Hematopoietic multipotent progenitor cell treated with erythropoietin and hydrocortisone succinate and interleukin-3 and kit ligand, for 8 days (in vitro differentiated cells): Measurements from ENCODE around the gene COPS7B.

Experiments
- DNase-seq: peaks from one replicate; pipeline ENCODE4 v3.0.0-alpha.2; 2015

The COPS7B gene

DNA sequence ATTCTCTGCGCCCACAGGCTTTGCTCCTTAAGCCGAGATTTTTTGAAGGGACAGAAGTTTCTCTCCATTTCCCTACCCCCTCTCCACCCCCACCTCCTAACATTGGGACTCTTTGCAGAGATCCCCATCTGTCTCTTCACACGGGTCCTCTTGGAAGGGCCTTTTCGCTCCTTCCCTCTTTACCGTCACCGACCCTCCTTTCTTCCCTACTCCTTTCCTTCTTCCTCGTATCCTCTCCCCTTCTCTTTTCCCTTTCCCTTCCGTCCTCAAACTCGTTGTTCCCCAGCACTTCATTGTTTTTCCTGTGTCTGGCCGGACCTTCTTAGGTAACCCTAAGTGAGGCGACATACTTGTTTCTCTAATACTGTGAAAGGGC, 660 bp downstream of the COPS7B start:
- DNase-seq = no peak

DNA sequence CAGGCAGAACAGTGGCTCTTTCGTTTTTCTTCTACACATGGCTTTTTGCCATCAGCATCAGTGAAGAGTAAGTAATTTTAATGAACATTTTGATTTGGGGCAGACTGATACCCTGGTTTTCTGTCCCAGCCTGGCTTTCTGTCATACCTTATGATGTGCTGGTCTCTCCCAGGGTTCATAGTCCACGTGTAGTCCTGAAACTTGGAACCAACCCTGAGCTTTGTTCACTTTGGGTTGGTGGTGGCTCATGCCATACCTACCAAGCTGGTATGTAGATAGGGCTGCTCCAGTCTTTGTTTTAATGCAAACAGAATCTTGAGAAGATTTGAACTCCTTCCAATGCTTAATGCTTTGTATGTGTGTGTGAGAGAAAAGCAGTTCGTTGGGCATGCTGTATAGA, 4.9 kb downstream of the COPS7B start:
- no peak for DNase-seq

DNA sequence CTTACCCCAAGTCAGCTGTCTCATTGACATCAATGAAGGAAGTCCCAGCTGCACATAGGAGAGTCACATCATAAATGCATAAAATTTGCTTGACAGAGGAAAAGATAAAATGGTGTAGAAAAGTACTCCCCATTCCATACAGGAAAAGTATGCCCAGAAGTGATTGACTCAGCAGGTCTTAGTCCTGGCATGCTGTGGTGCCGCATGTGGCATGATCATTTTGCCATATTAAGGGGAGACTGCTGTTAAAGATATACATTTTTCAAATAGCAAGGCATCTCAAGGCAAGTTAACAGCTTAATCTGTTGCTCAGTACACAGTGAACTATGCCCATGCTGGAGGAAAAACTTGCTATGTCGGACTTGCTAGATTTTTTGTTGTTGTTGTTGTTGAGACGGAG, 8.1 kb downstream of the COPS7B start:
- no peak for DNase-seq

DNA sequence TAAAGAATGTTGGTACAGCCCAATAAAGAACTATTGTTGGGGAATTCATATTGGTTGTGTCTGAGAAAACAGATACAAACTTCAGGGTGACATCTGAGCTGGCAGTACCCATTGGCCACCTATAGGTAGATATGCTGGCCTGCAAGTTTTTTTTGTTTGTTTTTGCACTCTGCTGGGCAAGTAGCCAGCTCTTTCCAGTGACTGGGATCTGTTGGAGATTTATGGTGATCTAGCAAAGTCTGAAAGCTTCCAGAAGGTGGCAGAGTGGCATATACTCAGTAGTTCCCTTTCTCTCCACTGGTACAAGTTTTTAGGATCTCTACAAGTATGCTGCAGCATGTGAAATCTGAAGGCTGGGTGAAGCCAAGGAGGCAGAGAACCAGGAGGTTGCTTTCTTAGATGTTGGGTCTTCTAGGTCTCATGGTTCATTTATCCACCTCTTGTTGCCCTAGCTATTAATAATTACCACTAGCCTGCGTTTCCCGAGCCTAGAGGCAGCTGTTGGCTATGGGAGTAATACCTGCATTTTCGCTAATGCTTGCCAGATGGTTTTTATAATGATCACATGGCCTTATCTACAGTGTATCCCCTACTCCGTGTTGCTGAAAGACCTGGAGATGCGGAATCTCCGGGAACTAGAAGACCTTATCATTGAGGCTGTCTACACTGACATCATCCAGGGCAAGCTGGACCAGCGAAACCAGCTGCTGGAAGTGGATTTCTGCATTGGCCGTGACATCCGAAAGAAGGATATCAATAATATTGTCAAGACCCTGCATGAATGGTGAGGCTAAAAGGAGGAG, 9.5 kb downstream of the COPS7B start:
- peak; percentile 64 for DNase-seq

DNA sequence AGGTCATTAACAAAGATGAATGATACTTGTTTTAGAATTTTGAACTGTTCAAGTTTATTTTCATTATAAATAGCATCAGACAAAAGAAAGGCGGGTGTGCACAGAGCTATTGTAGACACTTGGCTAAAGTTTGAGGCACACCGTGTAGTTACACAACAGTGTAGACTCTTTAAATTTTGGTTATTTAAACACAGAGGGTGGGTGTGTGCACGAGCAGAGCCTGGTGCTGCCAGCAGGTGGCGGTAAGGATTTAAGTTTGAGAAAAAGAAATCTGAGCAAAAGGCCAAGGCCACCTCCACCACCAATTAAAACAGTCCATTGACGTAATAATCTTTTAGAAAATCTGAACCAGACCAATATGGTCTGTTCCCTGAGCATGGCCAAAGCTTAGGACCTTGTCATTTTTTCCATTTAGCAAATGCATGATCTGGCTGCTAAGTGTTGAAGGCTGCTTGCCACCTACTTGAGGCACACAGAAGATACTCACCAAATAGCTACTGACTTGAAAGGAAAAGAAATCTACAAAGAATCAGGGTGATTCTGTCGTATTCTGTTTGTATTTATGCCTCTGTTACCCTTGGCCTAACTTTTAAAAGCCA, 14.3 kb downstream of the COPS7B start:
- DNase-seq = peak; percentile 44

DNA sequence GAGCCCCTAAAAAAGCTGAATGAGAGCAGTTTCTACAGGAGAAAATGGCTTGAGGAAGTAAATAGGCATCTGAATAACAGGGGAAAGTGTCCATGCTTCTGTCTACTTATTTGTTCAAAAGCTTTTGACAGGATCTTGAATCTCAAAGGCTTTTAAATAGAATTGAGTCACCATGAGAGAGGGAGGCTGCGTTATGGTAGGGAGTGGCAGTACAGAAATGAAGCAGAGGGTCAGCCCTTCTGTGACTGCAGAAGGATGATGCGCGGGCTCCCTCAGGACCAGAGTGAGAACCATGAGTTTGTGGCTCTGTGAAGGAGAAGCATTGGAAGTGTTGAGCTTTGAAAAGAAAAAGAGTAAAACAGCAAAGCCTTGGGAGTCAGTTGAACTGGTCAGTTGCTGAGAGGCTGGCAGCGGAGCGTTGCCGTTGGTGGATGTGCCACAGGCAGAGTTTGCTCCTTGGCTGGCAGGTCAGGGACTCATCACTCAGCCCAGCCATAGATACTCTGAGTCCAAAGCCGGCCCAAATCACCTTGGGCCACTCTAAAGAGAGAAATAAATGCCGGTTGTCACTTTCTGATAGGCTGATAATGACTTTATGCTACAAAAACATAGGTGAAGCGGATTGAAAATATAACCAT, 17.4 kb downstream of the COPS7B start:
- DNase-seq = no peak

DNA sequence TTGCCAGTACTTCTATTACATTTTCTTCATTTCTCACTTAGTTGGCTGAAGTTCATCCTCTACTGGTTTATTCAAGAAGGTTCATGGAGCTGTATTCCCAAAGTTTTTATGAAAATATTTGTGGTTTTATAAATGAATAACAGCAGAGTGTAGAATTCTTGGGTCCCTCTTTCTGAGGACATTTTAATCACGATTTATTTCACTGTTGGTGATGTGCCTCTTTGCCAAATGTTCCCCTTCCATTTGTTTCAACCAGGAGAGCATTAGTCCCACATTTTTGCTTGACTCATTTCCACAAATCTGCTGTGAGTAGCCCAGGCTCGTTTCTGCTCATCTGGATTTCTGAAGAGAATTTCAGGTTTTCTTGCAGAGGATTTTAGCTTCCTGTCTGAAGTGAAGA, 20.8 kb downstream of the COPS7B start:
- DNase-seq = no peak

DNA sequence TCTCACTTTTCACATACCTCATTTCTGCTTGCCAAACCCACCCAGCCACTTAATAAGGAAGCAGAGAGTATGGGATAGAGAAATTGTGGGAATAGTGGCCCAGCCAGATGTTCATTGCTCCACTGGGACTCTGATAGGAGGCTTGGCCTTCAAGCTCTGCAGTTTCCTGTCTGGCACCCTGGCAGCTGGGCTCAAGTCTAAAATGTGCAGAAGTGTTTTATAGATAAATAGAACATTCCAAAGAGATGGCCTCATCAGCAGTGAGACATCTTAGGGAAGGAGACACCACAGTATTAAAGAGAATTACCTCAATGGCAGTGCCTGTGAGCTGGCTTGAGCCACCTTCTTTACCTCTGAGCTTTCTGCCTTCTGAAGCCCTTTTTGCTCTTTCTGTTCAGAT, 24.7 kb downstream of the COPS7B start:
- no peak for DNase-seq

DNA sequence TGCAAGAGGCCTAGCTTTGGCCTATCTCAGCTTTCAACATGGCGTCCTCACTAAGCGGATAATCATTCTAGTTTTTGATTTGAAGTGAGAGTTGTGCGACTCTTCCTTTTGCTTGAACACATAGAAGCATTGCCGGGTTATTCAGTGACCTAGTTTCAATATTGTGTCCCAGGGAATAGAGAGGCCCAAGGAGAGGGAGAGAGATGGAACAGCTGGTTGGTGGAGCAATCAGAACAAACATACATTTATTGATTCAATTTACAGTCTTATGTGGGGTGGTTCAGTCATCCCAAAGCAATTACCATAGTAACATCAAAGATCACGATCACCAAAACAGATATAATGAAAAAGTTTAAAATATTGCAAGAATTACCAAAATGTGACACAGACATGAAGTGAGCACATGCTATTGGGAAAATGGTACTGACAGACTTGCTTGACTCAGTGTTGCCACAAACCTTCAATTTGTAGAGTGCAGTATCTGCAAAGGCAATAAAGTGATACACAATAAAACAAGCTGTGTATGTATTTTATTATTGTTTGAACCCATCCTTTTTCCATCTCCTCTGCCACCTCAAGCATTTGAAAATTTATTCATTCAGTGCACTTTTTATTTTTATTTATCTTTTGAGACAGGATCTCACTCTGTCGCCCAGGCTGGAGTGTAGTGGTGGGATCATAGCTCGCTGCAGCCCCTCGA, 30.2 kb downstream of the COPS7B start:
- DNase-seq = no peak

DNA sequence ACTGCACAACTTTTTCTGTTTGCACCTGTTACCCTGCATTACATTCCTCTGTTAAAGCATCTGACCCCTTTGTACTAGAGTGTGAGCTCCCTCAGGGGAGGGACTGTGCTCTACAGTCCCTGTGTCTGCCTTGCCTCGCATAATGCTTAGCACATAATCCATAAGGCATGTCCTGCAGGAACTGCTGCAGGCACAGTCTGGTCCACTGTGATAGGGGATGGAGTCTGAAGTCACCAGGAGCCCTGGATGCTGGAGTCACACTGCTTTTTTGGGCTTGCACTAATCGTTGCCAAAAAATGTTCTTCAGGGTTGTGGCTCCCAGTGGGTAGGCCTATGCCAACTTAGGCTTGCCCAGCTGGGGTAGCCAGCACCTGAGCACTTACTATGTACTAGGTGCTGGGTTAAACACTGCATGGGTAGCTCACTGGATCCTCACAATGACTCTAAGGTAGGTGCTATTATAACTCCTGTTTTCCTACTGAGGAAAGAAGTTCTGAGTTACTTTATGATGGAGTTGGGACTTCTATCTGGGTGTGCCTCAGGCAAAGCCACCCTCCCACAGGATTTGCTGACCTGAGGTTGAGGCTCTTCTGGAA, 33.3 kb downstream of the COPS7B start:
- DNase-seq = no peak

DNA sequence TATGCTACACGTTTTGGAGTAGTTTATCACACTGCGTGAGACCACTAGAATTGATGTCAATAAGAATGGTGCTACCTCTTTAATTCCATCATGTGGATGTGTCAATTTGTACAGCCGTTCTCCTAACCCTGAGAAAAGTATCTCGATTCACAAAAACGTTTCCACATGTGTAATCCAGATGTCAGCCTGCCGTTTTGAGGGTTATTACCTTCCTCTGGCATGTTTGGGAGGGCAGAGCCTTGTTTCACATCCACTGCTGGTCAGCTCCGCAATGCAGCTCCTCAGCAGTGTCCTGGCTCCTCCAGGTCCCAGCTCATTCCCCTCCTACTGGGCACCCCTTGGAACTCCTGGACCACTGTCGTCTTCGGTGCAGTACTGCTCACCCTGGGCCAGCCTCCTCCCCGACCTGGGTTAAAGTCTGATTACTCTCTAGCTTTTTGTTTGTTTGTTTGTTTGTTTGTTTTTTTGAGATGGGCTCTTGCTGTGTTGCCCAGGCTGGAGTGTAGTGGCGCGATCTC, 34.6 kb downstream of the COPS7B start:
- DNase-seq = no peak

DNA sequence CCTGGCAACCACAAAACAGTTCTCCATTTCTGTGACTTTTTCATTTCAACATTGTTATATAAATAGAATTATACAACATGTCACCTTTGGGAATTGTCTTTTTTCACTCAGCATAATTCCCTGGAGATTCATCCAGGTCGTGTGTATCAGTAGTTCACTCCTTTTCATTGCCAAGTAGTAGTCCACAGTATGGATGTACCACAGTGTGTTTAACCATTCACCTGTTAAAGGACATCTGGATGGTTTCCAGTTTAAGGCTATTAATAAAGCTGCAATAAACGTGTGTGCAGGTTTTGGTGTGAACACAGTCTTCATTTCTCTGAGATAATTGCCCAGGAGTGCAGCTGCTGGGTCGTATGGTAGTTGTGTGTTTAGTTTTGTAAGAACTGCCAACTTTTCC, 35.7 kb downstream of the COPS7B start:
- DNase-seq = no peak

DNA sequence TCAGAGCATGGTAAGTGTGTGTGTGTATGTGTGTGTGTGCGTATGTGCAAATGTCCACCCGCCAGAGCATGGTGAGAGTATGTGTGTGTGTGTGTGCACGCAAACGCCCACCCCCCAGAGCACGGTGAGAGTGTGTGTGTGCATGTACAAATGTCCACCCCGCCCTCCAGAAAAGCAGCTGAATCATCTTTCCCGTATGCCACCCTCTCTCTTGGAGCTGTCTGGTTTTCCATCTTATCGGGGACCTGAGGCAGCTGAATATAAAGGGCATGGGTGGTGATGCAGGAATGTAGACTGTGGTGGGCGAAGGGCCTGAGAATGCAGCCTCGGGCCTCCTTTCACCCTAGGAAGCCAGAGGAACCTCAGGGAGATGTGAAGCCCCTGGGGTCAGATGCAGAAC, 66.9 kb downstream of the COPS7B start:
- DNase-seq = no peak

DNA sequence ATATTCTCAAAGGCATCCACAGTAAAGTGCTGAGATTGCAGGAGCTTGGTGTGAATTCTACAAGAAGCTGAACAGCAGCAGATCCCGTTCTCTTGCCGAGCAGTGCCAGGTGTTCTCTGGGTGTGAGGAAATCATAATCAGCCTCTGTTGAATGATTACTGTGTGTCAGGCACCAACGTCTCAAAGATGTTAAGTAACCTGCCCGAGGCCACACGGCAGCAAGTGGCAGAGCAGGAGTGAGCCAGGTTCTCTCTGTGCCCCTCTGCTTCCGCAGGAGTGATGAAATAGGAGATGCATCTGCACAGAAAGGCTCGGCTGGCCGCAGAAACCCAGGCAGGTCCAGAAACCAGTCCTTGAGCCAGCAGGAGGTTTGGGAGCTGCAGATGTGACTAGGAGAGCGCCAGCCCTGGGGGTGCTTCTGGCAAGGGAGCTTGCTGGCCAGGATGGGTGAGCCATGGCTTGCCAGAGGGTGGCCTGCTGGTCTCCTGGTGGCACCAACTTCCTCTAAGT, 68.4 kb downstream of the COPS7B start:
- no peak for DNase-seq

DNA sequence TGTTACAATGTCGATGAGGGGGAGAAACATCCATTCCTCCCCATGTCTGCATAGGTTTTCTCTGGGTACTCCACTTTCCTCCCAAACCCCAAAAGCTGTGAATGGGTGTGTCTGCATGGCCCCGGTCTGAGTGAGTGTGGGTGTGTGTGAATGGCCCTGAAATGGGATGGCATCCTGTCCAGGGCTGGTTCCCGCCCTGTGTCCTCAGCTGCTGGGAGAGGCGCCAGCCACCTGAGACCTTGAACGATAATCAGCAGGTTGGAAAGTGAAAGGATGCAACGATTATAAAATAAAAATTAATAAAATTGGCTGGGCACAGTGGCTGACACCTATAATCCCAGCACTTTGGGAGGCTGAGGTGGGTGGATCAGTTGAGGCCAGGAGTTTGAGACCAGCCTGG, 70.7 kb downstream of the COPS7B start:
- no peak for DNase-seq
